ENCODE data around the gene ANKRD6.

The ANKRD6 gene

DNA sequence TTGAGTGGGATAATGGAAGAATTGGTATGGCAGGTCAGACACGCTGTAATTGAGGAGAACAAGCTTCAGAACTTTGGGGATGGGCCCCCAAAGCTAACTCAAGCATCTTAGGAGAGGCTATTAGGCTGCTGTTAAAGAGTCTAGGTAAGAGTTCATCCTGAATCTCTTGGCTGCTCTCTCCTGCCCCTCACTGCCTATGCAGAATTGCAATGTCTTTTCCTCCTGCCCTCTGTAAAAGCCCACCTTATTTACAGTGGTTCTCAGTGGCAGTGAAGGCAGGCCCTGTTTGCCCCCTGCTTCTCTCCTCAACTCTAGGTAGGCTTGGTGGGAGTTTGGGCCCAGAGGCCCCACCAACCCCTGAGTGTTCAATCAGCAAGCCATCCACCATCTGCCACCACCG is 150.6 kb downstream of the ANKRD6 start:
- no peaks in the 10 kb centered on the region for H3K4me1 Mint-ChIP-seq
- no peak overlapping the region for H3K27ac Mint-ChIP-seq
- CTCF ChIA-PET = no interaction called here
- H3K9me3 Mint-ChIP-seq = no peaks in the 10 kb centered on the region
- no peak for DNase-seq
- no peak overlapping the region for H3K4me3 Mint-ChIP-seq
- peaks cover 11% of the 10 kb centered on the region for H3K27me3 Mint-ChIP-seq
- H3K36me3 Mint-ChIP-seq = no peaks in the 10 kb centered on the region

DNA sequence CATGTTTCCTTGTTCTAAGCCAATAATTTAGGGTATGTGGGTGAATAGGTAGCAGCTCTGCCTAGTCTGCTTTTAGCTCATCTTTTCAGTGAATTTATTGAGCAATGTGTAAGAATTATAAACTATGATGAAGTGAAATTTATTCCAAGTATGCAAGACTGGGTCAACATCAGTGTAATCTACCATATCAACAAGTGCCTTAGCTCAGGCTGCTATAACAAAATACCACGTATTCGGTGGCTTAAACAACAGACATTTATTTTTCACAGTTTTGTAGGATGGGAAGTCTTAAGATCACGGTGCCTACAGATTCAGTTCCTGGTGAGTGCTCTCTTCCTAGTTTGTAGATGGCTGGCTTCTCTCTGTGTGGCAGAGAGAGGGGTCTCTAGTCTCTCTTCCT is 151.6 kb downstream of the ANKRD6 start:
- Mint-ChIP-seq H3K4me1 (no peaks in the 10 kb centered on the region), H3K27me3 (peaks cover 11% of the 10 kb centered on the region), H3K27ac (no peak overlapping the region), H3K36me3 (no peaks in the 10 kb centered on the region), H3K4me3 (no peak overlapping the region), H3K9me3 (no peaks in the 10 kb centered on the region)
- no peak for DNase-seq
- CTCF ChIA-PET = no interaction called here

DNA sequence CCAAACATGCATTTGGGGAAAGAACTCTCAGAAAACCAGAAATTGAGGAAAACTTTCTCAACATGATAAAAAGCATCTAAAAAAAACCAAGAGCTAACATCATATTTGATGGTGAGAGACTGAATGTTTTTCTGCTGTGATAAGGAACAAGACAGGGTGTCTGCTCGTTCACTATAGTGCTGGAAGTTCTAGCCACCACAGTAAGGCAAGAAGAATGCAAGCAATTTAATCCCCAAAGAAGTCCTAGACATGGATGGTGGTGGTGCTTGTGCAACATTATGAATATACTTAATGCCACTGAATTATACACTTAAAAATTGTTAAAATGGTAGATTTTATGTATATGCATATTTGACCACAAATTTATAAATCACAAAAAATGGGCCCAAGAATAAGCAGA is 152.2 kb downstream of the ANKRD6 start:
- H3K4me1 Mint-ChIP-seq = no peaks in the 10 kb centered on the region
- no peak overlapping the region for H3K27ac Mint-ChIP-seq
- CTCF ChIA-PET = interaction anchor here (1.0 kb wide), 1 partner anchor 153 kb away, joined by 3 read pairs; no protein-coding TSS in a partner anchor
- DNase-seq = no peak
- no peaks in the 10 kb centered on the region for H3K36me3 Mint-ChIP-seq
- H3K4me3 Mint-ChIP-seq = no peak overlapping the region
- peaks cover 10% of the 10 kb centered on the region for H3K27me3 Mint-ChIP-seq
- no peaks in the 10 kb centered on the region for H3K9me3 Mint-ChIP-seq

DNA sequence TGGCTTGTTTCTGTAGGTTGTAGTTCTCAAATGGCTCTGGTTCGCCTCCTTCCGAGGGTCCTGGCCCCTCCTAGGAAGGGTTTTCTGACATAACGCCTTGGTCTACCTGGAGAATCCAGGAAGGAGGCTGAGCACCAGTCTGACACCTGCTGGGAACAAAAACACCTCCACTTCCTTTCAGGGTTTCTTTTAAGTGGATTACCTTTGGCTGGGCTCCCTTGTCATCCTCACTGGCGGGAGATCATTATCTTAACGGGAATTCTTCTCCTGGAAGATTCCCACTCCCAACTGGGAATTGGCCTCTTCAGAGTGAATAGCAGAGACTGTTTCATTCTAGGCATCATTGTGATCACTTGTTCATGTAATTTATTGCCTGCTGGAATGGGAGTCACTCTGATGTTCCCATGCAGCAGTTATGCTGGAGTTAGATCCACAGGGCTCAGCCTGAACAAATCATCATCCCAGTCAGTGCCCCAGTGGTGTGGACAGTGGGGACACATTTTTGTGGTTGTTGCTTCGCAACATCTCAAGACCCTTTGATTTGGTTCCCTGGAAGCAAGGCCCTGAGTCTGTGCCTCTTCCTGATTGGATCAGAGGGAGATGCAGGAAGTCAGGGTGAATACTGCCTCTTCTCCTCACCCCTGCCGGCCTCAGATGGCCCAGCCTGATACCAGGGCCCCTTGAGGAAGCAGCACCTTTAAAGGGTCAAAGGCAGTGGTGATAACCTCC is 156.5 kb downstream of the ANKRD6 start:
- Mint-ChIP-seq H3K4me3 (no peak overlapping the region), H3K27me3 (no peaks in the 10 kb centered on the region), H3K9me3 (no peaks in the 10 kb centered on the region), H3K4me1 (peaks cover 4% of the 10 kb centered on the region), H3K36me3 (no peaks in the 10 kb centered on the region), H3K27ac (no peak overlapping the region)
- no peak for DNase-seq
- CTCF ChIA-PET = no interaction called here

DNA sequence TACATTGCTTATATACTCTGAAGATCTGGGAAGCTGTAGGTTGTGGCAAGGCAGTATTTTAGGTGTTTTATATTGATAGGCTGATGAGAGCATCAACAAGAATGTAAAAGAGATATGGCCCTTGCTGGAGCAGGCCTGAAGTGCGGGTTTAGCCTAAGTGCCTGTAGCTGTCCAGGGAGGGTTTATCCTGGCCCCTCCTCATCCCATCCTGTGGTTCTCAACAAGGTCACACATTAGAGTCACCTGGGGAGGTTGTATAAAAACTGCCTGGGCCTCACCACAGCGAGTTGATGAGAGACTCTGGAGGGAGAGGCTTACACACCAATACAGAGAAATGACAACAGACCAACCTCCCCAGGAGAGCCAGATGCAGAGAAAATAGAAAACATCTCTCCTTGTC is 157.2 kb downstream of the ANKRD6 start:
- no peak for DNase-seq
- Mint-ChIP-seq H3K4me3 (no peak overlapping the region), H3K9me3 (no peaks in the 10 kb centered on the region), H3K36me3 (no peaks in the 10 kb centered on the region), H3K27ac (no peak overlapping the region), H3K27me3 (no peaks in the 10 kb centered on the region), H3K4me1 (peaks cover 7% of the 10 kb centered on the region)
- CTCF ChIA-PET = interaction anchor here (0.6 to 1.6 kb wide), 2 partner anchors 19 to 87 kb away, joined by 3 to 4 read pairs; no protein-coding TSS in a partner anchor

DNA sequence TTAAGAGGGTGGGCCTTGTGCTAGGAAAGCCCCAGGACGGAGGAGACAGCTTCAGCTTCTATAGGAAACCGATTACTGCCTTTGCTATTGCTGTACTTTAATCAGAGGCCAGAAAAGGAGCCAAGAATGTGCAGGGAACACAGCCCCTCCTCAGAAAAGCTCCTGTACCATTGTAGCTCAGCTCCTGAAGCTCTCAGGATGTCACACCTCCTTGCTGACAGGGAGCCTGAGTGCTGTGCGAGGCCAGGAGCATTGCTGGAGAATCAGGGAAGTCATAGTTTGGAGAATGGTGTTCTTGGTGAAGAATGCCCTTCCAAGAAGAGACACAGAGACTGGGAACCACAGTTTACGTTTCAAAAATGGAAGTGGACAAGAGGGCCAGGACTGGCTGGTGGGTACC is 158.8 kb downstream of the ANKRD6 start:
- H3K4me3 Mint-ChIP-seq = no peak overlapping the region
- H3K36me3 Mint-ChIP-seq = peaks cover 12% of the 10 kb centered on the region
- no peak for DNase-seq
- H3K4me1 Mint-ChIP-seq = peaks cover 23% of the 10 kb centered on the region
- no peak overlapping the region for H3K27ac Mint-ChIP-seq
- no peaks in the 10 kb centered on the region for H3K27me3 Mint-ChIP-seq
- peaks cover 9% of the 10 kb centered on the region for H3K9me3 Mint-ChIP-seq
- CTCF ChIA-PET = no interaction called here

DNA sequence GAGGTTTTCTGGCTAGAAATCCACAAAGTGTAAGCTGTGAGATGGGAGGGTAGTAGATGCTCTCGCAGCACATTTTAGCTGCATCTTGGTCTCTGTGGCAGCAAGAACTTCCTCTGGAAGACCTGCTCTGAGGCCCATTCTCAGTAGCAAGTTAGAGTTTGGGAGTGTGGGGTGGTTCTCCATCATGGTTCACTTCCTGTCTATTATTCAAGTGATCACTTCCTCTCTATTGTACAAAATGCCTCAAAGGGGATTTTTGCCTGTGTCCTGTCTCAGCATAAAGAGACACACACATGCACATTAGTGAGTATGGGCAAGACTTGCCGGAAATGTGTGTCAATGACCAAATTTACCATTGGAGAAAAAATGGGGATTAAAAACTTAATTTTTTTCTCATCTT is 163.1 kb downstream of the ANKRD6 start:
- H3K4me1 Mint-ChIP-seq = peaks cover 57% of the 10 kb centered on the region
- CTCF ChIA-PET = interaction anchor here (1.0 kb wide), 2 partner anchors 127 to 164 kb away, joined by 3 read pairs; partner anchors contain the start of gene ANKRD6
- H3K36me3 Mint-ChIP-seq = peaks cover 31% of the 10 kb centered on the region
- H3K27ac Mint-ChIP-seq = peak overlapping the region; percentile 94
- DNase-seq = peak; percentile 48
- no peak overlapping the region for H3K4me3 Mint-ChIP-seq
- peaks cover 23% of the 10 kb centered on the region for H3K9me3 Mint-ChIP-seq
- H3K27me3 Mint-ChIP-seq = no peaks in the 10 kb centered on the region

DNA sequence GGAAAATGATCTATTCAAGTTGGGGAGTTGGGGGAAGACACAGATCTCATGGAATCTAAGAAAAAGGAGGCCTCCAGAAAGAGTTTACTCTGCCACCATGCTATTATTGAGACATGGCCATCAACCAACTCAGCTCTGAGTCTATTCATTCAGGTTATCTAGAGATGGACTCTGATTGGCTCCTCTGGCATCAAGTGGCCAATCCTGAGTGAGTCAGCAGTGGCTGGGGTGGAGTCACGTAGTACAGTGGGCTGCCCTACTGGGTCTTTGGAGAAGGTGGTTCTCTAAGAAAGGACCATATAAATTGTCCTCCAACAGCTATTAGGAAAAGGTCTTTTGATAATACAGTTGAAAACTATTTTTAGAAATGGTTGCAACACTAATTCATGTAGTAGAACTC is 163.5 kb downstream of the ANKRD6 start:
- peaks cover 23% of the 10 kb centered on the region for H3K9me3 Mint-ChIP-seq
- CTCF ChIA-PET = interaction anchor here (1.0 to 1.4 kb wide), 3 partner anchors 128 to 228 kb away, joined by 3 to 4 read pairs (median 3); partner anchors contain the start of gene ANKRD6
- H3K27me3 Mint-ChIP-seq = no peaks in the 10 kb centered on the region
- H3K36me3 Mint-ChIP-seq = peaks cover 31% of the 10 kb centered on the region
- H3K27ac Mint-ChIP-seq = peak overlapping the region; percentile 94
- no peak for DNase-seq
- H3K4me1 Mint-ChIP-seq = peaks cover 57% of the 10 kb centered on the region
- H3K4me3 Mint-ChIP-seq = no peak overlapping the region

DNA sequence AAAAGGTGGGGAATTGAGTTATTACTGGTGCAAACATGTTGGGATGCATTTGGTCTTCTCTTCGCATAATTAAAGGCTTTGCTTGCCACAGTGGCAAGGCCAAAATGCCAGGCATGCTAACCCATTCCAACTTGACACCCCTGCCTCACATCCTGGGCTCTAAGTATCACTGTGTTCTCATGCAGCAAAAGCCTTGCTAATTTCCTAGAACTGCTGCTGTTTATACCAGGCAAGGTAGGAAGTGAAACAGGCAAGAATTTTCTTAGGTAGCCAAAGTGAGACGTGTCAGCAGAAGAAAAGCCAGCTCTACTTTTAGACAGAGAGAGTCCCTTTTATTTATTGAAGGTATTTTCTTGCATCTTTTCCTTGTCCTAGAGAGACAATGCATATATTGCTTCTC is 164.4 kb downstream of the ANKRD6 start:
- peaks cover 23% of the 10 kb centered on the region for H3K9me3 Mint-ChIP-seq
- H3K27me3 Mint-ChIP-seq = peaks cover 5% of the 10 kb centered on the region
- H3K36me3 Mint-ChIP-seq = peaks cover 31% of the 10 kb centered on the region
- no peak for DNase-seq
- H3K4me3 Mint-ChIP-seq = no peak overlapping the region
- CTCF ChIA-PET = interaction anchor here (1.4 to 1.6 kb wide), 2 partner anchors 11 to 229 kb away, joined by 4 to 5 read pairs; no protein-coding TSS in a partner anchor
- peak overlapping the region; percentile 94 for H3K27ac Mint-ChIP-seq
- H3K4me1 Mint-ChIP-seq = peaks cover 57% of the 10 kb centered on the region

DNA sequence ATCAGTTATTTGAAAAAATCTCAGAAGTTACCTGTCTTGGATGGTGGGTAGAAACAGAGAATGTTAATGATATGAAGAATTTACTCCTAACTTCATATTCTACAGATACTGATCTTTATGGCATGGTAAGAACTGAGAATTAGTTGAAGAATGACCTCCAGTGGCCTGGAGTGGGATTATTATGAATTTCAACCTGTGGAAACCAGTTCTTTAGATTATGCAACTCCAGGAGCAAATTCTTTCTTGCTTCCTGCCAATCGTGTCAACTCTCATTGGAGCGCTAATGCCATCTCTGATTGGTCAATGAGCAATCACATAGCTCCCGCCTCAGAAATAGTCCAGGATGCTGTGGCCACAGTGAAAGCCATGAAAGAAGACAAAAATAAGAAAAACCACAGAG is 165.0 kb downstream of the ANKRD6 start:
- peaks cover 23% of the 10 kb centered on the region for H3K9me3 Mint-ChIP-seq
- no peak overlapping the region for H3K4me3 Mint-ChIP-seq
- H3K27ac Mint-ChIP-seq = peak overlapping the region; percentile 94
- H3K4me1 Mint-ChIP-seq = peaks cover 57% of the 10 kb centered on the region
- H3K27me3 Mint-ChIP-seq = peaks cover 8% of the 10 kb centered on the region
- H3K36me3 Mint-ChIP-seq = peaks cover 31% of the 10 kb centered on the region
- peak; percentile 23 for DNase-seq
- CTCF ChIA-PET = interaction anchor here (0.7 to 1.6 kb wide), 5 partner anchors 11 to 229 kb away, joined by 3 to 7 read pairs (median 4); partner anchors contain the start of gene ANKRD6

DNA sequence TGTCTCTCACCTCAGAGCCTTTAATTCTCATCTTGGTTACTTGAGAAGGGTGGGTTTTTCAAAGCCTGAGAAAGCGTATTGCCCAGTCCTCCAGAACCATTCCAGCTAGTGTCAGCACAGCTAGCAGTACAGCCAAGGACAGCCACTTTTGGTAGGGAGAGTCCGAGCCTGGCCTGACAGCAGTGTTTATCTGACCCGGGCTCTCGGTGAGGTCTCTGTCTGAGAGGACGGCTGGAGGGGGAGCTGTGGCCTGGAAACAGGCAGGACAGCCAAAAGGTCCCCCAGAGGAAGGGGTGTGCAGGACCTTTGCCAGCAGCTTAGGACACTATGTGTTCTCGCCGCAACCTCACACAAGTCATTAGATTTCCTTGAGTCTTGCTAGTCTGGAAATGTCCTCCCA is 166.8 kb downstream of the ANKRD6 start:
- CTCF ChIA-PET = interaction anchor here (1.8 to 2.1 kb wide), 2 partner anchors 10 to 13 kb away, joined by 8 to 9 read pairs; no protein-coding TSS in a partner anchor
- no peak overlapping the region for H3K27ac Mint-ChIP-seq
- H3K27me3 Mint-ChIP-seq = peaks cover 9% of the 10 kb centered on the region
- no peak overlapping the region for H3K4me3 Mint-ChIP-seq
- no peak for DNase-seq
- H3K36me3 Mint-ChIP-seq = peaks cover 31% of the 10 kb centered on the region
- peaks cover 53% of the 10 kb centered on the region for H3K4me1 Mint-ChIP-seq
- H3K9me3 Mint-ChIP-seq = peaks cover 23% of the 10 kb centered on the region

DNA sequence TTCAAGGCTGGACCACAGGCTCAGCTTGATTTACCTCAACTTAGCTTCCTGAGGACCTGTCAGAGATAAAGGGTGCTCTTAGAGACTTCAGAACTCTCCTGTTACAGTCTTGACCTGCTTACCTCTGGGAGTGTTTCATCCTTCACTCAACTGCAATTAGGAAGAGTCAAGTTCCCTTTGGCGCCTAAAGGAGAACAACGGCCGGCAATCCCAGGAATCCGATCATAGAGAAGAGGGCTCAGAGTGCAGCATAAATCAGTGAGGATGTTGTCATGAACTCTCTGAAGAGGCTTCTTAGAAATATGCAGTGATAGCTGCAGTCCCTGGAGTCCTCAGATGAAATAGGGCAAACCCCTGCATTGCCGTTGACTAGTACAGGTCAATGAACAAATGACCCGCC is 169.2 kb downstream of the ANKRD6 start:
- peaks cover 9% of the 10 kb centered on the region for H3K27me3 Mint-ChIP-seq
- no peak for DNase-seq
- H3K4me3 Mint-ChIP-seq = no peak overlapping the region
- H3K4me1 Mint-ChIP-seq = peaks cover 31% of the 10 kb centered on the region
- peaks cover 17% of the 10 kb centered on the region for H3K36me3 Mint-ChIP-seq
- peaks cover 11% of the 10 kb centered on the region for H3K9me3 Mint-ChIP-seq
- H3K27ac Mint-ChIP-seq = no peak overlapping the region
- CTCF ChIA-PET = no interaction called here

DNA sequence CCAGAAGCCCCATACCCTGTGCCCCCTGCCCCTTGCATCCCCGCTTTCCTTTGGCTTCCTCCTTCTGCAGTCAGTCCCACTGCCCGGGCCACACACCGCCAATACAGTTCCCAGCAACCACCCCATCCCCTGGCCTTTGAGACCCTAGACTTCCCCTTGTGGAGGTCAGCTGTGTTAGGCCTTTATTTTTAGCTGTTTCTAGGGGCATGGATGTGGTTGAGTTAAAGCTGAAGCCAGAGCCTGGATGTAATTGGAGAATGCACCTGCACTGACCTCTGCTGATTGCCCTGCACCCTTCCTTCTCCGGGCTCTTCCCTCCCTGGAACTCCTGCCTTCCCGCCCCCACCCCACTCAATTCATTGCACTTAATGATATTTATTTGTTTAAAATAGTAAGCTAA is 171.7 kb downstream of the ANKRD6 start:
- Mint-ChIP-seq H3K36me3 (peaks cover 2% of the 10 kb centered on the region), H3K27me3 (peaks cover 9% of the 10 kb centered on the region), H3K4me1 (peaks cover 7% of the 10 kb centered on the region), H3K27ac (no peak overlapping the region), H3K9me3 (no peaks in the 10 kb centered on the region), H3K4me3 (no peak overlapping the region)
- CTCF ChIA-PET = interaction anchor here (0.6 to 1.6 kb wide), 3 partner anchors 10 to 172 kb away, joined by 3 to 5 read pairs (median 4); partner anchors contain the start of gene ANKRD6
- DNase-seq = no peak

DNA sequence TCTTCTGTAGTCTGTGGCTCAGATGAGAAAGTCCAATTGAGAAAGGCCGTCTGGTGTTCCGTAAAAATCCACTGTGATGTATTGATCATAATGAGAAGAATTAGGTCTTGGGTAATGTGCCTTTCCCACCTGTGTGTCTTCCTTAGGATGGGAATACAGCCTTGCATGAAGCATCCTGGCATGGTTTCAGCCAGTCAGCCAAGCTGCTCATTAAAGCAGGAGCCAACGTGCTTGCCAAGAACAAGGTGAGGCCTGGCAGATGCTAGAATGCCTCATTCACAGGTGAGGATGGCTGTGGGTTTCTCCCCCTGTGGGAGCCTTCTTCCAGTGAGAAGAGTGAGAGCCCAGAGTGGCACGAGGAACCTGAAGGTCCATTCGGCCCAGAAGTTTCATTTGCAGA is 172.9 kb downstream of the ANKRD6 start:
- H3K4me1 Mint-ChIP-seq = peaks cover 6% of the 10 kb centered on the region
- DNase-seq = no peak
- H3K9me3 Mint-ChIP-seq = no peaks in the 10 kb centered on the region
- peaks cover 9% of the 10 kb centered on the region for H3K27me3 Mint-ChIP-seq
- H3K36me3 Mint-ChIP-seq = no peaks in the 10 kb centered on the region
- no peak overlapping the region for H3K27ac Mint-ChIP-seq
- H3K4me3 Mint-ChIP-seq = no peak overlapping the region
- CTCF ChIA-PET = interaction anchor here (0.7 to 1.6 kb wide), 3 partner anchors 9 to 173 kb away, joined by 4 to 5 read pairs (median 4); partner anchors contain the start of gene ANKRD6

DNA sequence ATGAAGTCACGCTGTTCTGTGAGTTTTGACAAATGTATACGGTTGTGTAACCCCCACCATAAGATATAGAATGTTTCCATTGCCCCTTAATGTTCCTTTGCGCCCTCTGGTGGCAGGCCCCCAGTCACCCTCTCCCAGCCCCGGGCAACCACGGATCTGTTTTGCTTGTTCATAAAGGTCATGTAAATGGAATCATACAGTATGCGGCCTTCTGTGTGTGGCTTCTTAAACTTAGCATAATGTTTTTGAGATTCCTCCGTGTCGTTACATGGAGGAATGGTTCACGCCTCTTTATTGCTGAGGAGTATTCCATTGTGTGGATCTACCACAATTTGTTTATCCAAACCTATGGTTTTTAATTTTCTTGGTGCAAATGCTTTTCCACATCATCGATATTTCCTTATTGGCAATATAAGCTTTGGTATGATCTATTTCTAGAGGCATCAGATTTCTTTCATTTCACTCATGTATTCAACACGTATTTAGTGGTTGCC is 177.2 kb downstream of the ANKRD6 start:
- H3K4me1 Mint-ChIP-seq = peaks cover 19% of the 10 kb centered on the region
- H3K27ac Mint-ChIP-seq = peak overlapping the region; percentile 15
- DNase-seq = peak; percentile 85
- H3K36me3 Mint-ChIP-seq = no peaks in the 10 kb centered on the region
- no peaks in the 10 kb centered on the region for H3K9me3 Mint-ChIP-seq
- H3K4me3 Mint-ChIP-seq = no peak overlapping the region
- no peaks in the 10 kb centered on the region for H3K27me3 Mint-ChIP-seq
- CTCF ChIA-PET = interaction anchor here (0.6 to 4.2 kb wide), 15 partner anchors 11 to 246 kb away, joined by 3 to 43 read pairs (median 4); partner anchors contain the start of gene ANKRD6
